ENCODE measurements around the gene ATP6V0C. TPM values are rescaled to one million over a fixed set of nuclear protein-coding genes. Genes with fewer than 3 reads are reported as not detected.

ATP6V0C gene
- polyA plus RNA-seq, 1 donor (not counting 4 experiments of a cell fraction or from before 2014, with no cell fraction given): 11.4 TPM

- DNase-seq (ENCODE audit: low read depth, low spot score) (no peak), FAIRE-seq (no peak)
- H3K36me3 ChIP-seq (ENCODE audit: control insufficient read depth in 2 of 2, extremely low read depth in 1 of 2, insufficient read depth in 2 of 2, low read length in 2 of 2): peaks cover 23 to 48% of the 10 kb centered on the region in 2 experiments
- no peaks in the 10 kb centered on the region for H3K9me3 ChIP-seq (ENCODE audit: control insufficient read depth, low read depth, low read length)
- peaks cover 8% of the 10 kb centered on the region for H3K4me1 ChIP-seq (ENCODE audit: control insufficient read depth, extremely low read depth, insufficient read depth, low read length)
- H3K9me1 ChIP-seq (ENCODE audit: control insufficient read depth, extremely low read depth, insufficient read depth, low read length): no peaks in the 10 kb centered on the region
- dilution Hi-C loops (cut with MboI; ENCODE audit: extremely low pct_ligation_motif_present, low sequenced_read_pairs): no loop called here
- H4K20me1 ChIP-seq (ENCODE audit: control insufficient read depth, extremely low read depth, insufficient read depth, low read length): peaks cover 4% of the 10 kb centered on the region
- H3K4me2 ChIP-seq (ENCODE audit: control insufficient read depth, extremely low read depth, insufficient read depth, low read depth, low read length): no peak overlapping the region
- no peak overlapping the region for H3K9ac ChIP-seq (ENCODE audit: control insufficient read depth, extremely low read depth, insufficient read depth, low read length)
- no peak overlapping the region for H2AFZ ChIP-seq (ENCODE audit: control insufficient read depth, low read length)
- TF ChIP-seq EZH2 (IDR thresholded peaks at IDR 0.05; ENCODE audit: low read length): no peak
- no peak for TF ChIP-seq CTCF (optimal IDR thresholded peaks at IDR 0.05 in 1 of 3, IDR thresholded peaks at IDR 0.05 in 1 of 3, conservative IDR thresholded peaks at IDR 0.05 in 1 of 3; ENCODE audit: extremely low read depth in 1 of 3, insufficient read depth in 2 of 3, low read length in 3 of 3)
- H3K4me3 ChIP-seq (ENCODE audit: control insufficient read depth in 2 of 3, extremely low read depth in 1 of 3, insufficient read depth in 2 of 3, low read depth in 1 of 3, low read length in 3 of 3): no peak overlapping the region
- H3K27ac ChIP-seq (ENCODE audit: control insufficient read depth, insufficient read depth, low read length): no peak overlapping the region
- H3K27me3 ChIP-seq (ENCODE audit: control insufficient read depth, extremely low read depth, insufficient read depth, low read length): no peaks in the 10 kb centered on the region
- peaks cover 6% of the 10 kb centered on the region for H3K79me2 ChIP-seq (ENCODE audit: control insufficient read depth, insufficient read depth, low read length)
These were observed 12.4 kb downstream of the ATP6V0C start for GRCh38 chr16:2526135-2526534.

DNA sequence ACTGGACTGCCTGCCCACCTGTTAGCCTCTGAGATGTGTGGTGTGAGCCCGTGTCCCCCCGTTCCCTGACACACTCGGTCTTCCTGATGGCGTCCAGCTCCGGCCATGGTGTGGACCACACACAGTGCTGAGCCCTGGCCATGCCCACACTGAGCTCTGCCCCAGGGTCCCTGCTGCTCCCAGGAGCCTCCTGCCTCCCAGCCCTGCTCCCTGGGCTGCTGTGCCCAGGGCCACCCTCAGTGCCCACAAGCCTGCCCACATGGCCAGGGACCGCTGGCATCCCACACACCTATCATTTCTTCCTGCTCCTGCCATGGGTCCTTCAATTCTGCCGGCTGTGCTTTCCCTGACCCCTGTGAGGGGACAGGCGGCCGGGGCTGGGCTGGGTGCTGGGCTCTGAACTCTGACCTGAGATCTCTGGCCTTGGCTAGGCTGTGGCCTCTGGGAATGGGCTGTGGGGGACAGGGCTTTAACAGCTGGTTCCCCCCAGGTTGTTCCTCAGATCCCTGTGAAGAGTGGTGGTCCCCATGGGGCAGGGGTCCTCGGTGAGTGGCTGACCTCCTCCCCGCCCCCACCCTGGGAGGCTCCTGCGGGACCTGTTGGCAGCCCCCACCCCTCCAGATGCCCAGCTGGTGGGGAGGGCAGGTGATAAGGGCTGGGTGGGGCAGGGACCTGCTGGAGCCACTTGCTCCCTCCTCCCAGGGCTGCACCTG, 13.5 kb downstream of the ATP6V0C start:
- Histone ChIP-seq H3K36me3 (ENCODE audit: control insufficient read depth in 2 of 2, extremely low read depth in 1 of 2, insufficient read depth in 2 of 2, low read length in 2 of 2) (peaks cover 23 to 46% of the 10 kb centered on the region in 2 experiments), H4K20me1 (ENCODE audit: control insufficient read depth, extremely low read depth, insufficient read depth, low read length) (peaks cover 4% of the 10 kb centered on the region), H3K9me1 (ENCODE audit: control insufficient read depth, extremely low read depth, insufficient read depth, low read length) (no peaks in the 10 kb centered on the region), H3K4me3 (ENCODE audit: control insufficient read depth in 2 of 3, extremely low read depth in 1 of 3, insufficient read depth in 2 of 3, low read depth in 1 of 3, low read length in 3 of 3) (no peak overlapping the region), H3K4me1 (ENCODE audit: control insufficient read depth, extremely low read depth, insufficient read depth, low read length) (peaks cover 8% of the 10 kb centered on the region), H2AFZ (ENCODE audit: control insufficient read depth, low read length) (no peak overlapping the region), H3K4me2 (ENCODE audit: control insufficient read depth, extremely low read depth, insufficient read depth, low read depth, low read length) (no peak overlapping the region), H3K9me3 (ENCODE audit: control insufficient read depth, low read depth, low read length) (no peaks in the 10 kb centered on the region), H3K79me2 (ENCODE audit: control insufficient read depth, insufficient read depth, low read length) (peaks cover 3% of the 10 kb centered on the region), H3K9ac (ENCODE audit: control insufficient read depth, extremely low read depth, insufficient read depth, low read length) (no peak overlapping the region), H3K27me3 (ENCODE audit: control insufficient read depth, extremely low read depth, insufficient read depth, low read length) (no peaks in the 10 kb centered on the region), H3K27ac (ENCODE audit: control insufficient read depth, insufficient read depth, low read length) (no peak overlapping the region)
- FAIRE-seq (no peak), DNase-seq (ENCODE audit: low read depth, low spot score) (no peak)
- dilution Hi-C loops (cut with MboI; ENCODE audit: extremely low pct_ligation_motif_present, low sequenced_read_pairs): no loop called here
- TF ChIP-seq EZH2 (IDR thresholded peaks at IDR 0.05; ENCODE audit: low read length): no peak
- no peak for TF ChIP-seq CTCF (optimal IDR thresholded peaks at IDR 0.05 in 1 of 3, IDR thresholded peaks at IDR 0.05 in 1 of 3, conservative IDR thresholded peaks at IDR 0.05 in 1 of 3; ENCODE audit: extremely low read depth in 1 of 3, insufficient read depth in 2 of 3, low read length in 3 of 3)

Measured in keratinocyte (primary cell).